Mesodermal cell (in vitro differentiated cells): Measurements from ENCODE around the gene OSBPL10.
"Not testable (repeated sequence)": the region's sequence is repeated elsewhere in the genome, so short reads cannot be mapped to it uniquely, and the experiment has no call there.

Experiments
- H3K27ac ChIP-seq: 2 replicates; pipeline ENCODE4 v1.7.0; 2013; ENCODE audit warnings: mild to moderate bottlenecking, low read depth, low read length, moderate library complexity; ENCODE audit not compliant: severe bottlenecking
- H3K36me3 ChIP-seq: 2 replicates; pipeline ENCODE4 v1.7.1; 2013; ENCODE audit warnings: mild to moderate bottlenecking, low read length, moderate library complexity; ENCODE audit not compliant: control insufficient read depth, insufficient read depth
- H3K4me1 ChIP-seq: one replicate; pipeline ENCODE4 v1.7.1; 2013; ENCODE audit warnings: mild to moderate bottlenecking, low read length; ENCODE audit not compliant: insufficient read depth, control insufficient read depth, poor library complexity, severe bottlenecking
- H3K4me3 ChIP-seq: 2 replicates; pipeline ENCODE4 v1.7.0; 2013; ENCODE audit warnings: low read length, control low read depth, mild to moderate bottlenecking; ENCODE audit not compliant: insufficient read depth, poor library complexity, severe bottlenecking; ENCODE audit errors: extremely low read depth
- H3K9me3 ChIP-seq: 2 replicates; pipeline ENCODE4 v1.7.1; 2013; ENCODE audit warnings: mild to moderate bottlenecking, low read length, moderate library complexity; ENCODE audit not compliant: control insufficient read depth
- WGBS, 2 experiments: methylation state at CpG; one replicate each; pipeline ENCODE4 v1.1.5; 2013; ENCODE audit warnings: missing lambda C conversion rate in 2 of 2; ENCODE audit not compliant: insufficient coverage in 2 of 2; 5-methylcytosine and 5-hydroxymethylcytosine counted together

Gene OSBPL10

DNA sequence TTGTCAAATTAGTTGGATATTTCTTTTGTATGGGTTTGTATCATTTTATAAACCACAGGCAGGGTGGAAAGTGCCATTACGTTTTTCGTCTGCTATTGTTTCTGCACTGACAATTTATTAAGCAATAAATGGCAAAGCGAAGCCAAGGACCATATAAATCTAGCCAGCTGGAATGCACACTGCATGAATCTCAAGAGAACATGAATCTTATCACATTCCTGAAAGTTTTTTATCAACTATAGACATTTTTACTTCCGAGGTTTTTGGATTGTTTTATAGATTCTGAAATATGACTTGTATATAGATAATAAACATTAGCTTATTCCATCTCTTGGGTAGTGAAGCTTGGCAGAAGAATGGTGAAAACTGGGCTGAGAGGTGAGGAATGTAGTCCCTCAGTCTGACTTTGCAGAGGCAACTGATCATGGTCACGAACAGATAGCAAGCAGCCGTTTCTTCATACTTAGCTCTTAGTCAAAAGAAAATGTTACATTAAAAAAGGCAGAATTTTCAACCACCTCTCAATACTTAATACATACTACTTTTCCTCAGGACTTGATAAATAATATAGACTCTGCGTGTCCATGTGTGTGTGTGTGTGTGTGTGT, 102.7 kb downstream of the OSBPL10 start:
- no peak overlapping the region for H3K4me3 ChIP-seq
- peaks cover 2% of the 10 kb centered on the region for H3K36me3 ChIP-seq
- peaks cover 7% of the 10 kb centered on the region for H3K4me1 ChIP-seq
- 100% methylated on average over 1 to 2 of the region's 7 CpGs for WGBS, 2 experiments
- H3K9me3 ChIP-seq, result no peaks in the 10 kb centered on the region
- H3K27ac ChIP-seq, result no peak overlapping the region

DNA sequence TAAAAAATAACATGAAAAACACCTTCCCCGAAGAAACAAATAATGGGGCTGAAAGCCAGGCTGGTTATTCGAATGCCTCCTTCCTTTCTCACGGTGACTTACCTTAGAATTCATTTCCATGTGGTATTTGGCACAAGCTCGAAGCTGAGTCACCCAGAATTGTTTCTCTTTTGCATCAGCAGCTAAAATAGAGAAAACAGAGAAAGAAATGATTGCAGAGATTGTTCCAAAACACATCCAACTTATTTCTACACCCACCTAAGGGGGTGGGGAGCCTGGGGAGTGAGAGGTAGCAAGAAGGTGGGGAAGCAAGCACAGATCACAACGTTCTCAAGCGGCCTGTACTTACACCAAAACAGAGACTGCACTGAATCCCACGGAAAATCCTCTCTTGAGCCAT, 104.7 kb downstream of the OSBPL10 start:
- no peak overlapping the region for H3K27ac ChIP-seq
- peaks cover 7% of the 10 kb centered on the region for H3K4me1 ChIP-seq
- no peak overlapping the region for H3K4me3 ChIP-seq
- WGBS, 2 experiments, result 77 to 85% methylated on average over 4 to 5 of the region's 7 CpGs
- H3K36me3 ChIP-seq, result peaks cover 17% of the 10 kb centered on the region
- peaks cover 4% of the 10 kb centered on the region for H3K9me3 ChIP-seq

GRCh38 chr3:31875437-31875836, 105.6 kb downstream of the OSBPL10 start:
- WGBS, 2 experiments, result 100% methylated on average over 1 of the region's 2 CpGs; no CpG with 5 or more reads in 1 of the 2 experiments
- H3K4me1 ChIP-seq, result peaks cover 7% of the 10 kb centered on the region

DNA sequence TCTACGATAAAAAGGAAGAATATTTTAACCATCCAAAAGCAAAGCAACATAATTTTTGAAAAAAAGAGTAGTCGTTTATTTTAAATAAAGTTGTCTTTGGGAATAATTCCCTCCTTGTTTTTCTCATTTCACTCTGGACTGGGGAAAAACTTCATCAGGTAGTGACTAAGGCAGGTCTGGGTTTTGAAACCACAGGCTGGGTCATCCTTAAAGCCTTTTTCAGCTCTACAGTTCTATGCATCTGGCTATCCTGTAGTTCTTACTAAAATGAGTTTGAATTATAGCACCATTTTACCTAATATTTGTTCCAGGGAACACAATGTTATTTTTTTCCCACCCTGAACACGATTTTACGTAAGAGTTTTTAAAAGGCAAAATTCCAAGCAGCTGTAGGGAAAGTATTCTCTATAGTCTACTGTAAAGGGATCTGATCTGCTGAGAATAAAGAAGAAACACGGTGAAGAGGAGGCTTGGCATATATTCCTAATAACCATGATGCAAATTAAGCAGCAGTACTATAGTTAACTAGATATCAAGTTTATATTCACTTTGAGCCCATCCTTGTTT, 107.7 kb downstream of the OSBPL10 start:
- no peak overlapping the region for H3K4me3 ChIP-seq
- no peak overlapping the region for H3K27ac ChIP-seq
- peaks cover 17% of the 10 kb centered on the region for H3K36me3 ChIP-seq
- H3K4me1 ChIP-seq, result peaks cover 7% of the 10 kb centered on the region
- H3K9me3 ChIP-seq, result peaks cover 4% of the 10 kb centered on the region
- WGBS, 2 experiments, result no CpG with 5 or more reads among the region's 5 CpGs

More at GRCh38 chr3:31875437-31875836, 105.6 kb downstream of the OSBPL10 start:
- H3K36me3 ChIP-seq, result peaks cover 17% of the 10 kb centered on the region
- H3K9me3 ChIP-seq, result peaks cover 4% of the 10 kb centered on the region
- no peak overlapping the region for H3K4me3 ChIP-seq
- no peak overlapping the region for H3K27ac ChIP-seq

GRCh38 chr3:31871939-31872507, 109.0 kb downstream of the OSBPL10 start:
- H3K36me3 ChIP-seq, result peaks cover 17% of the 10 kb centered on the region
- H3K4me1 ChIP-seq, result peaks cover 7% of the 10 kb centered on the region
- H3K4me3 ChIP-seq, result no peak overlapping the region
- no peak overlapping the region for H3K27ac ChIP-seq
- H3K9me3 ChIP-seq, result peaks cover 4% of the 10 kb centered on the region
- no CpG with 5 or more reads among the region's 5 CpGs for WGBS, 2 experiments

- WGBS, 2 experiments, result 91 to 93% methylated on average over 21 of the region's 28 CpGs
- not testable (repeated sequence) for H3K9me3 ChIP-seq, H3K4me3 ChIP-seq, H3K4me1 ChIP-seq, H3K27ac ChIP-seq
- peaks cover 17% of the 10 kb centered on the region for H3K36me3 ChIP-seq
Measured at GRCh38 chr3:31870111-31870510, 111.0 kb downstream of the OSBPL10 start.

- Histone ChIP-seq H3K9me3 (peaks cover 4% of the 10 kb centered on the region), H3K4me3 (no peak overlapping the region), H3K4me1 (no peaks in the 10 kb centered on the region), H3K36me3 (peaks cover 14% of the 10 kb centered on the region), H3K27ac (no peak overlapping the region)
- 90 to 91% methylated on average over 2 to 4 of the region's 5 CpGs for WGBS, 2 experiments
Measured at GRCh38 chr3:31868236-31868635, 112.8 kb downstream of the OSBPL10 start.

DNA sequence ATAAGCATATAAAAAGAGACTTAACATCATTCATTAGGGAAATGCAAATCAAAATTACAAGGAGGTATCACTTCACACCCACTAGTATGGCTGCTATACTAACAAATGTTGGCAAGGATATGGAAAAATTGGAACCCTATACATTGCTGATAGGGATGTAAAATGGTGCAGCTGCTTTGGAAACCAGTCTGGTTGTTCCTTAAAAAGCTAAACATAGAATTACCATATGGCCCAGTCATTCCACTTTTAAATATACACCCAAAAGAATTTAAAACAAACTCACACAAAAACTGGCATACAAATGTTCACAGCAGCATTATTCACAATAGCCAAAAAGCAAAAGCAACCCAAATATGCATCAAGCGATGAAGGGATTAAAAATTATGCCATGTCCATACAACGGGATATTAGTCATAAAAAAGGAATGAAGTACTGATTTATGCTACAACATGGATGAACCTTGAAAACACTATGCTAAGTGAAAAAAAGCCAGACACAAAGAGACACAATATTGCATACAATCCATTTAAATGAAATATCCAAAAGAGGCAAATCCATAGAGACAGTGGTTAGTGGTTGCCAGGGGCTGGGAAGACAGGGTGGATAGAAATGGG, 118.3 kb downstream of the OSBPL10 start:
- Histone ChIP-seq H3K9me3 (no peaks in the 10 kb centered on the region), H3K27ac (no peak overlapping the region), H3K4me3 (no peak overlapping the region), H3K4me1 (no peaks in the 10 kb centered on the region), H3K36me3 (no peaks in the 10 kb centered on the region)
- WGBS, 2 experiments, result 100% methylated on average over 1 of the region's 2 CpGs; no CpG with 5 or more reads in 1 of the 2 experiments

GRCh38 chr3:31861826-31862225, 119.2 kb downstream of the OSBPL10 start:
- H3K36me3 ChIP-seq, result no peaks in the 10 kb centered on the region
- no peaks in the 10 kb centered on the region for H3K9me3 ChIP-seq
- WGBS, 2 experiments, result 79 to 96% methylated on average over 2 to 4 of the region's 5 CpGs

DNA sequence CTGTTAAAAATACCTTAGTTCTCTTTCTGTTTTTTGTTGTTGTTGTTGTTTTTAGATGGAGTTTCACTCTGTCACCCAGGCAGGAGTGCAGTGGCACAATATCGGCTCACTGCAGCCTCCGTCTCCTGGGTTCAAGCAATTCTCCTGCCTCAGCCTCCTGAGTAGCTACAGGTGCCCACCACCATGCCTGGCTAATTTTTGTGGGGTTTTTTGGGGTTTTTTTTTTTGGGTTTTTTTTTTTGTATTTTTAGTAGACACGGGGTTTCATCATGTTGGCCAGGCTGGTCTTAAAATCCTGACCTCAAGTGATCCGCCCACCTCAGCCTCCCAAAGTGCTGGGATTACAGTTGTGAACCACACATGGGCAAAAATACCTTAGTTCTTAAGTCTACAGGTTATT, 120.4 kb downstream of the OSBPL10 start:
- not testable (repeated sequence) for H3K9me3 ChIP-seq

More at GRCh38 chr3:31861826-31862225, 119.2 kb downstream of the OSBPL10 start:
- Histone ChIP-seq H3K27ac (no peak overlapping the region), H3K4me1 (no peaks in the 10 kb centered on the region), H3K4me3 (no peak overlapping the region)

More for the DNA sequence above, 120.4 kb downstream of the OSBPL10 start:
- H3K36me3 ChIP-seq, H3K4me3 ChIP-seq, H3K27ac ChIP-seq, H3K4me1 ChIP-seq: not testable (repeated sequence)
- 80% methylated on average over 2 of the region's 4 CpGs; no CpG with 5 or more reads in 1 of the 2 experiments for WGBS, 2 experiments
